Activated CD8-positive, alpha-beta memory T cell treated with anti-CD3 and anti-CD28 coated beads, Interleukin-2, amount 10 ng/mL, durations not matched to agents 7 days and 5 days (primary cell): ENCODE results near the gene TOGARAM2. TPM values are rescaled to one million over a fixed set of nuclear protein-coding genes. Genes with fewer than 3 reads are reported as not detected.
A peak's percentile ranks its signal among the peaks of the same experiment; 100 is the strongest.
"Not testable (repeated sequence)": the region's sequence is repeated elsewhere in the genome, so short reads cannot be mapped to it uniquely, and the experiment has no call there.

Source experiments
- ATAC-seq: fragments of 150-1000 bp; cut with Tn5 transposase; one replicate; pipeline ENCODE4 v1.10.0; 2021; ENCODE audit warnings: moderate library complexity
- CTCF ChIA-PET: fragments of 350-600 bp; sonication (Branson Sonifier 250); formaldehyde crosslinking; loops from one replicate; lab custom pipeline; 2021; ENCODE audit warnings: antibody characterized with exemption; lab: Charles Lee
- DNase-seq: peaks from one replicate; pipeline ENCODE4 v3.0.0-alpha.2; 2020
- H3K27ac Mint-ChIP-seq: one replicate; pipeline ENCODE4 v1.8.0; 2021; ENCODE audit warnings: mild to moderate bottlenecking, mixed read lengths
- H3K27me3 Mint-ChIP-seq: one replicate; pipeline ENCODE4 v1.8.0; 2021; ENCODE audit warnings: mixed read lengths
- H3K36me3 Mint-ChIP-seq: one replicate; pipeline ENCODE4 v1.8.0; 2021; ENCODE audit warnings: mild to moderate bottlenecking, mixed read lengths
- H3K4me1 Mint-ChIP-seq: one replicate; pipeline ENCODE4 v1.8.0; 2021; ENCODE audit warnings: mixed read lengths
- H3K4me3 Mint-ChIP-seq: one replicate; pipeline ENCODE4 v1.8.0; 2021; ENCODE audit warnings: mild to moderate bottlenecking, moderate library complexity, mixed read lengths
- H3K9me3 Mint-ChIP-seq: one replicate; pipeline ENCODE4 v1.8.0; 2022; ENCODE audit warnings: low read depth, mixed read lengths
- total RNA-seq, 2 experiments: library from RNA; stranded (reverse); gene quantifications; one replicate each; pipeline ENCODE4 v1.2.3, GENCODE V29; 2021

The TOGARAM2 gene
- total RNA-seq, 2 experiments from 2014 or later: 15.0 to 23.9 TPM

DNA sequence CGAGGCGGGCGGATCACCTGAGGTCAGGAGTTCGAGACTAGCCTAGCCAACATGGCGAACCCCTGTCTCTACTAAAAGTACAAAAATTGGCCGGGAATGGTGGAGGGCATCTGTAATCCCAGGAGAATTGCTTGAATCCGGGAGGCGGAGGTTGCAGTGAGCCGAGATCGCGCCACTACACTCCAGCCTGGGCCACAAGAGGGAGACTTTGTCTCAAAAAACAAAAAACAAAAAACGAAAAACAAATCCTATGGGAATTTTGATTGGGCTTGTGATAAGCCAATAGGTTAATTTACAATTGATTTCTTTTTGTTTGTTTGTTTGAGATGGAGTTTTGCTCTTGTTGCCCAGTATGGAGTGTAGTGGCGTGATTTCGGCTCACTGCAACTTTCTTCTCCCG is 24.2 kb upstream of the TOGARAM2 start:
- CTCF ChIA-PET: interaction anchor here (0.6 to 2.1 kb wide), 6 partner anchors 10 to 263 kb away, joined by 3 to 16 read pairs (median 4); no protein-coding TSS in a partner anchor
- Mint-ChIP-seq H3K27ac (no peak overlapping the region), H3K36me3 (no peaks in the 10 kb centered on the region), H3K27me3 (no peaks in the 10 kb centered on the region), H3K4me3 (peak overlapping the region; percentile 65), H3K4me1 (peaks cover 19% of the 10 kb centered on the region), H3K9me3 (no peaks in the 10 kb centered on the region)
- no peak for DNase-seq
- no peak for ATAC-seq

- no peak overlapping the region for H3K27ac Mint-ChIP-seq
- CTCF ChIA-PET: interaction anchor here (0.8 to 5.1 kb wide), 23 partner anchors 9 to 374 kb away, joined by 3 to 94 read pairs (median 3); no protein-coding TSS in a partner anchor
- peak; percentile 62 for DNase-seq
- H3K36me3 Mint-ChIP-seq: no peaks in the 10 kb centered on the region
- H3K9me3 Mint-ChIP-seq: no peaks in the 10 kb centered on the region
- ATAC-seq: peak; percentile 73
- no peak overlapping the region for H3K4me3 Mint-ChIP-seq
- no peaks in the 10 kb centered on the region for H3K27me3 Mint-ChIP-seq
- peaks cover 19% of the 10 kb centered on the region for H3K4me1 Mint-ChIP-seq
These were observed 22.4 kb upstream of the TOGARAM2 start for GRCh38 chr2:28958689-28959088.

DNA sequence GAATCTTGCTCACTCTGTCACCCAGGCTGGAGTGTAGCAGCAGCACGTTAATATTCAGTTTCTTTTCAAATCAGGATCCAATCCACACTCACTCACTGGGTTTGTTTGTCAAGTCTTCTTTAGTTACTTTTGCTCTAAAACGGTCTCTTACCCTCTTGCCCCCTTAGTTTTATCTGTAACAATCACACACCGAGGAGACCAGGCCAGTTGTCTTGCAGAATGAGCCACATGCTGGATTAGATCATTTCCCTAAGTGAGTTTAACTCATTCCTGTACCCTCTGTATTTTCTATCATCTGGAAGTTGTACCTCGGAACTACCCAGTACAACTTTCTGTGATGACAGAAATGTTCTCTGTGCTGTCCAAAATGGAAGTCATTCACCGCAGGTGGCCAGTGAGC is 20.7 kb upstream of the TOGARAM2 start:
- Mint-ChIP-seq H3K9me3 (no peaks in the 10 kb centered on the region), H3K4me1 (peaks cover 19% of the 10 kb centered on the region), H3K27me3 (no peaks in the 10 kb centered on the region), H3K27ac (no peak overlapping the region), H3K4me3 (no peak overlapping the region), H3K36me3 (no peaks in the 10 kb centered on the region)
- CTCF ChIA-PET: interaction anchor here (1.1 to 5.1 kb wide), 4 partner anchors 52 to 237 kb away, joined by 3 to 94 read pairs (median 4); no protein-coding TSS in a partner anchor
- DNase-seq (no peak), ATAC-seq (no peak)

DNA sequence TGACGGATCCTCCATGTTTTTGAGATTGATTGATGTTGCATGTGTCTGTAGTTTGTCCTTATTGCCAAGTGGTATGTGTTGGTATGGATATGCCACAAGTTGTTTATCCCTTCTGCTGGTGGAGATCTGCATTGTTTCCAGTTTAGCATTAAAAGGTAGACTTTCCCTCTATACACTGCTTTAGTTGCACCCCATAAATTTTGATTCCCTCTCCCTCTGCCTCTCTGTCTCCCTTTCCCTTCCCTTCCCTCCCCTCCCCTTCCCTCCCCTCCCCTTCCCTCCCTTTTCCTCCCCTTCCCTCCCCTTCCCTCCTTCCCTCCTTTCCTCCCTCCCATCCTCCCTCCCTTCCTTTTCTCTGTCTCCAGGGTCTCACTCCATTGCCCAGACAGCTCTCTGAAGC is 18.6 kb upstream of the TOGARAM2 start:
- H3K27ac Mint-ChIP-seq: no peak overlapping the region
- no peaks in the 10 kb centered on the region for H3K36me3 Mint-ChIP-seq
- CTCF ChIA-PET: no interaction called here
- H3K9me3 Mint-ChIP-seq: no peaks in the 10 kb centered on the region
- DNase-seq (no peak), ATAC-seq (no peak)
- H3K4me3 Mint-ChIP-seq: no peak overlapping the region
- H3K27me3 Mint-ChIP-seq: no peaks in the 10 kb centered on the region
- peaks cover 7% of the 10 kb centered on the region for H3K4me1 Mint-ChIP-seq

DNA sequence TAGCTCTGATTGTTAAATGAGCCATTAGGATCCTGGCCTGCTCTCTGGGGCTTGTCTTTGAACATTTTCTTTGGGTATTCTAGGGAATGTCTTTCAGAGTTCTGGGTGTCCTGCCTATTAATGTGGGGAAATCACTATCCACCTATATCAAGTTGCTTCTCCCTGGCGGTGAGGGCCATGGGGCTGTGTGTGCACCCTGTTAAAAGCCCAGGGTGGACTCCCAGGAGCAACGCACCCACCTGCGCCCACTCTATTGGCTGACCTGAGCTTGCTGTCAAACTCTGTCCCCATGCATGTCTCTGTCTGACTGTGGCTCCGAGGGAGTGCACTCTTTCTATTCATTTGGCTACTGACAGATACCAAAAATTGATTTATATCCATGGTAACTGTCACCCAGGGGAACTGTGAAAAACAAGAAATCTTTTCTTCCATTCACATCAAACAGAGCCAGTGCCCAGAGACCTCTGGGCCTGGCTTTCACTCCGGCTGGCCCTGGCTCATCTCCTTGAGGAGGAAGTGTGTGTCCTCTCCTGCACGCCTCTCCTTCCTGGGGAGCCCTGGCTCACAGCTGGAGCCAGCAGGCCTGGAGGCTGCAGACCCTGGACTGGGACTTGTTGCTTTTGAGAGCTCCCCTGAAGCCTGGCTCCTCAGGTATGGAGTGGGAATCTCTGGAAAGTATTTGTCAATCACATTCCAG is 10.5 kb upstream of the TOGARAM2 start:
- Mint-ChIP-seq H3K36me3 (no peaks in the 10 kb centered on the region), H3K4me3 (no peak overlapping the region), H3K4me1 (peaks cover 10% of the 10 kb centered on the region), H3K27me3 (peaks cover 4% of the 10 kb centered on the region), H3K9me3 (no peaks in the 10 kb centered on the region), H3K27ac (no peak overlapping the region)
- CTCF ChIA-PET: interaction anchor here (0.9 kb wide), 1 partner anchor 376 kb away, joined by 3 read pairs; no protein-coding TSS in a partner anchor
- no peak for DNase-seq
- ATAC-seq: no peak

GRCh38 chr2:28972778-28973335 is 8.2 kb upstream of the TOGARAM2 start:
- peaks cover 10% of the 10 kb centered on the region for H3K4me1 Mint-ChIP-seq
- no peak overlapping the region for H3K4me3 Mint-ChIP-seq
- ATAC-seq (no peak), DNase-seq (no peak)
- H3K27ac Mint-ChIP-seq: no peak overlapping the region
- CTCF ChIA-PET: interaction anchor here (0.6 kb wide), 1 partner anchor 17 kb away, joined by 3 read pairs; no protein-coding TSS in a partner anchor
- H3K9me3 Mint-ChIP-seq: no peaks in the 10 kb centered on the region
- H3K36me3 Mint-ChIP-seq: no peaks in the 10 kb centered on the region
- H3K27me3 Mint-ChIP-seq: peaks cover 4% of the 10 kb centered on the region

GRCh38 chr2:28974252-28974651 is 6.8 kb upstream of the TOGARAM2 start:
- Mint-ChIP-seq H3K4me3 (no peak overlapping the region), H3K4me1 (peaks cover 10% of the 10 kb centered on the region), H3K27me3 (peaks cover 4% of the 10 kb centered on the region), H3K27ac (no peak overlapping the region), H3K9me3 (no peaks in the 10 kb centered on the region), H3K36me3 (no peaks in the 10 kb centered on the region)
- CTCF ChIA-PET: interaction anchor here (0.7 kb wide), 1 partner anchor 25 kb away, joined by 3 read pairs; no protein-coding TSS in a partner anchor
- DNase-seq (no peak), ATAC-seq (no peak)

DNA sequence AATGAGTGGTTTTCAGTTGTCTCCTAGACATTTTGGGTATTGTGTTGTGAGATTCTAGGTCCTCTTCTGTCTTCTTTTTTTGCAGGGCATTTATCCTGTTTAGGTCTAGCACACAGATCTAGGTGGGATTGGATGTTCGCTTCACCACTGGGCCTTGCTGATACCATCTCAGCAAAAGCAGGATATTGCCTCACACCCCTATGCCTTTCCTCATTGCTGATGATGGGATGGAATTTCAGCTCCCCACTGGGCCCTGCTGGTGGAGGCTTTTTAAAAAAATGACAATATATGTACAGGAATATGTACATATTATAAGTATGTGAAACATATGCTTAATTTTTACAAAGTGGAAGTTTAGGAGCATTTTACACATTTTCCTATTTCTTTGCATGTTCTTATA is 5.4 kb upstream of the TOGARAM2 start:
- CTCF ChIA-PET: interaction anchor here (1.4 kb wide), 1 partner anchor 17 kb away, joined by 3 read pairs; no protein-coding TSS in a partner anchor
- no peaks in the 10 kb centered on the region for H3K9me3 Mint-ChIP-seq
- ATAC-seq: no peak
- no peak overlapping the region for H3K4me3 Mint-ChIP-seq
- peaks cover 10% of the 10 kb centered on the region for H3K4me1 Mint-ChIP-seq
- DNase-seq: no peak
- peaks cover 4% of the 10 kb centered on the region for H3K27me3 Mint-ChIP-seq
- no peaks in the 10 kb centered on the region for H3K36me3 Mint-ChIP-seq
- H3K27ac Mint-ChIP-seq: no peak overlapping the region

DNA sequence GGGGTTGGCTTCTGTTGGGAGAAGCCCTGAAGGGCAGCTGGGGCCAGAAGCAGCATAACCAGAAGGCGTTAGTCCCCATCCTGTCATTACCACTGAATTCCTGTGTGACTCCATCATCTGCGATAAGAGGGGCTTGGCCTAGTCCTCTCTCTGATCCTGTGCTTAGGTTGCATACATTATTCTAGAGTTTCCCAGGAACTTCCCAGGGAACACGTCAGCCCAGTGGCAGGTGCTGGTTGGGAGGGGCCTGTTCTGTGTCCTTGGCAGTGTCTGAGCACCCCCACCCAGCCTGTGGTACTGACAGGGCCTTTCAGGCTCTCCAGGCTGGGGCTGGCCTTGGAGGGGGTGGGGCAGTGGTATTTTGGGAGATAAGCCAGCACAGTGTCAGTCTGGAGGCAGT is 4.5 kb upstream of the TOGARAM2 start:
- CTCF ChIA-PET: interaction anchor here (1.4 kb wide), 1 partner anchor 18 kb away, joined by 3 read pairs; no protein-coding TSS in a partner anchor
- no peaks in the 10 kb centered on the region for H3K36me3 Mint-ChIP-seq
- ATAC-seq: no peak
- H3K27me3 Mint-ChIP-seq: peaks cover 4% of the 10 kb centered on the region
- DNase-seq: no peak
- no peak overlapping the region for H3K4me3 Mint-ChIP-seq
- no peak overlapping the region for H3K27ac Mint-ChIP-seq
- H3K9me3 Mint-ChIP-seq: no peaks in the 10 kb centered on the region
- H3K4me1 Mint-ChIP-seq: peaks cover 10% of the 10 kb centered on the region

- Mint-ChIP-seq H3K36me3 (no peaks in the 10 kb centered on the region), H3K9me3 (no peaks in the 10 kb centered on the region), H3K27me3 (peaks cover 2% of the 10 kb centered on the region), H3K4me1 (peaks cover 10% of the 10 kb centered on the region), H3K27ac (no peak overlapping the region), H3K4me3 (no peak overlapping the region)
- CTCF ChIA-PET: interaction anchor here (1.5 kb wide), 1 partner anchor 332 kb away, joined by 3 read pairs; no protein-coding TSS in a partner anchor
- ATAC-seq (no peak), DNase-seq (no peak)
These were observed 3.8 kb upstream of the TOGARAM2 start for GRCh38 chr2:28977176-28977875.

- not testable (repeated sequence) for ATAC-seq, H3K36me3 Mint-ChIP-seq, H3K27me3 Mint-ChIP-seq, H3K4me1 Mint-ChIP-seq, H3K27ac Mint-ChIP-seq, DNase-seq, H3K9me3 Mint-ChIP-seq, H3K4me3 Mint-ChIP-seq
- CTCF ChIA-PET: interaction anchor here (1.3 to 1.5 kb wide), 2 partner anchors 35 to 331 kb away, joined by 3 read pairs; no protein-coding TSS in a partner anchor
These were observed 3.1 kb upstream of the TOGARAM2 start for GRCh38 chr2:28978001-28978400.

DNA sequence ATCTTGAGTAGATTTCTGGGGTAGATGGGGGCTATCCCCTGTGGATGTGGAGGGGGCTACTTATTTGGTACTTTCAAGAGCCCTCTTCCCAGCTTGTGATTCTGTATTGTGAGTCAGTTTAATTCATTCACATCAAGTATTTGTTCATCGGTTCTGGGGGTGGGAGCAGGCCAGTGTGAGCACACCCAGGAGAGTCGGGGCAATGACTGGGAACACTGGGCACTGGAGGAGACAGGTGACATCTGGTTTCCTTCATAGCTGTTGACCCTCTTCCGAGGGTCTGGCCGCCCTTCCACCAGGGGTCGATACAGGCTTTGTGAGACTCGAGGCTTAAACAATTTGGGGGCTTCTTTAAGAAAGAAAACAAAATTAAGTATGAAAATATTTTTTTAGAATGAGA is 2.5 kb upstream of the TOGARAM2 start:
- no peaks in the 10 kb centered on the region for H3K36me3 Mint-ChIP-seq
- no peaks in the 10 kb centered on the region for H3K9me3 Mint-ChIP-seq
- no peak for ATAC-seq

GRCh38 chr2:28979041-28979440 is 2.1 kb upstream of the TOGARAM2 start:
- H3K27me3 Mint-ChIP-seq: no peaks in the 10 kb centered on the region
- H3K4me1 Mint-ChIP-seq: no peaks in the 10 kb centered on the region
- H3K36me3 Mint-ChIP-seq: no peaks in the 10 kb centered on the region
- ATAC-seq (no peak), DNase-seq (no peak)
- H3K4me3 Mint-ChIP-seq: no peak overlapping the region
- no peaks in the 10 kb centered on the region for H3K9me3 Mint-ChIP-seq
- CTCF ChIA-PET: interaction anchor here (1.3 kb wide), 1 partner anchor 34 kb away, joined by 3 read pairs; no protein-coding TSS in a partner anchor
- no peak overlapping the region for H3K27ac Mint-ChIP-seq

More for the DNA sequence above, 2.5 kb upstream of the TOGARAM2 start:
- CTCF ChIA-PET: interaction anchor here (1.3 kb wide), 1 partner anchor 34 kb away, joined by 3 read pairs; no protein-coding TSS in a partner anchor
- no peak overlapping the region for H3K4me3 Mint-ChIP-seq
- H3K27me3 Mint-ChIP-seq: no peaks in the 10 kb centered on the region
- H3K27ac Mint-ChIP-seq: no peak overlapping the region
- peaks cover 2% of the 10 kb centered on the region for H3K4me1 Mint-ChIP-seq
- no peak for DNase-seq
